ENCODE results near the gene AP2B1. TPM values are rescaled to one million over a fixed set of nuclear protein-coding genes. Genes with fewer than 3 reads are reported as not detected.
"Not testable (repeated sequence)": the region's sequence is repeated elsewhere in the genome, so short reads cannot be mapped to it uniquely, and the experiment has no call there.

AP2B1 gene
- polyA plus RNA-seq (ENCODE audit: insufficient read length in 4 of 4) = 100 to 1,000 TPM; 117 to 136 (median 121) TPM

DNA sequence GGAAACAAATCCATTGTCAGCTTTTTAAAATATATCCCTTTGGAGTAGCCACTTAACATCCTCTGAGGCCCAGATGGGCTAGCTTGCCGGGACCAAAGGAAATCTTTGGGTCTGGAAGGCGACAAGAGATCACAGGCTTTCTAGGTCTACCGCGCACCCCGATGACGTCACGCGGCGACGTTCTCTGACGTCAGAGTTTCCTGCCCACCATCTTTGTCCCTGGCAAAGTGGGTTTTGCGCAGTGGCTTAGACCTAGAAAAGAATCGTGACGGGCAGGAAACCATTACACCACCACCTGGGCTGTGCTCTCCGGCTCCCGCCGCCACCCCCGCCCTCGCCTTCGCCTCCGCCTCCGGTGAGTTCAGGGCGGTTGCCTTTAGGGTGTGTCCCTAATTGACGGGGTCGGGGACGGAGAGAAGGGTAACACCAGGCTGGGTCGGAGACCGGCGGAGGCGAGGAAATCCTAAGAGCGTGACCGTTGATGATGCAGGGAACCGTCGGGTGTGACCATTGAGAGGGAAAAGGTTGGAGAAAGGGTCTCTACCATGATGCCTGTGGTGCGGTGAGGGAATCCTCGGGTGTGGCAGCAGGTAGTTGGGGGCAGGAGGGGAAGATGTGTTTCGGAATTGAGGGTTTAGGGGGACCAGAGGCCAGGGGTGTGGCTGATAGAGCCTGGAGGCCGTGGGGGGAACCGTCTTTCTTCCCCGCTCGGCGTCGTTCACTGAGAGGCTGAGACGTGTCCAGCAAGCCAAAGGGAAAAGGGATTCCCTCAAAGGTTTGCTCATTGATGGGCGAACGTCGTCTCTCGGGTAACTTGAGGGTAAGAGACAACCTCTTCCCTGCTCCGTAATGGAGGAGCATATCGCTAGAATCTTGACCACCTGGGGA lies at the start of gene AP2B1:
TSS of gene AP2B1 (plus strand) at position 249 of the 888 bp plus-strand sequence. CDS start 6,709 bp downstream, outside the sequence.
- peak; percentile 95 to 98 (median 97) for DNase-seq (ENCODE audit: low read depth in 4 of 4, low spot score in 2 of 4)

DNA sequence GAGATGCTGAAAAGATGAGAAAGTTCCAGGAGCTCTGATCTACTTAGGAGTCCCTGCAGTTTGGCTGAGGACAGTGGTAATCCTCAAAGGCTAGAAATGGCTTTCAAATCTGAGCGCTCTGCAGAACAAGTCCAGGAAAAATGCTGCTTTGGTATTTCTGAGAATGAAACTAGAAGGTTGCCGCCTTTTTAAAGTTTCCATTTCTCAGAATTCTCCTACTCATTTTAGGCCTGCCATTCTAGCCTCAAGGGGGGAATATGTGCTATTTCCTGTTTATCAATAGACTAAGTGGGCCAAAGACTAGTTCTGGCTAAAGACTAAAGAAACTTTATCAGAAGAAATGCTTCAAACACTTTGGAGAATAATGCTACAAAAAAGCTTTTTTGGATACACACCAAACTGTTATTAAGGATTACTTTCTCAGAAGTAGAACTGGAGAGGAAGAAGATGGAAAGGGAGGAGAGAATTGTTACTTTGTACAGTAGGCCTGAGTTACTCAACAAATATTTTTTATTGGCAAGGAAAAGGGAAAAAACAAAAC lies 49.5 kb upstream of the AP2B1 start, which contains the start of gene SLFN12L:
TSS of gene SLFN12L (minus strand) at position 78 of the 541 bp plus-strand sequence. CDS start 15,314 bp downstream, outside the sequence.
- no peak for DNase-seq (ENCODE audit: low read depth in 4 of 4, low spot score in 2 of 4)

DNA sequence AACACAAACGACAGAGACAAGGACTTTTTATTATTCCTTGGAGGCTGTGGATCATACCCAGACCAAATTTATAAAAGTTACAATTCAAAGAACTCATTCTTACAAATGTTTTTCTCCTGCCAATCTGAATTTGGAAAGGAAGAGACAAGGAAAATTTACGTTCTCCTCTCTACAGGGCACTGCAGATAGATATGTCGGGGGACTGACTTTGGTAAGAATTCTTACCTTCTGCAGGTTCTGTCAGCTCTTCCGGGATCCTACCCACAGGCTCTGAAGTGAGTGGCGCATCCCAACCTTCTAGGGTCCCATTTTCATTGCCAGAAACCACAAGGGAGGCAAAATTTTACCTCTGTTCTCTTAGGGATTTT lies 47.5 kb upstream of the AP2B1 start:
- no peak for DNase-seq (ENCODE audit: low read depth in 4 of 4, low spot score in 2 of 4)

- no peak for DNase-seq (ENCODE audit: low read depth in 4 of 4, low spot score in 2 of 4)
Observed at GRCh38 chr17:35540589-35541404, 46.3 kb upstream of the AP2B1 start.

GRCh38 chr17:35541434-35541833 lies 45.7 kb upstream of the AP2B1 start:
- DNase-seq (ENCODE audit: low read depth in 4 of 4, low spot score in 2 of 4) = no peak

- DNase-seq (ENCODE audit: low read depth in 4 of 4, low spot score in 2 of 4) = no peak
Observed at GRCh38 chr17:35542990-35543389, 44.1 kb upstream of the AP2B1 start.

GRCh38 chr17:35543856-35544255 lies 43.3 kb upstream of the AP2B1 start:
- DNase-seq (ENCODE audit: low read depth in 4 of 4, low spot score in 2 of 4) = no peak

DNA sequence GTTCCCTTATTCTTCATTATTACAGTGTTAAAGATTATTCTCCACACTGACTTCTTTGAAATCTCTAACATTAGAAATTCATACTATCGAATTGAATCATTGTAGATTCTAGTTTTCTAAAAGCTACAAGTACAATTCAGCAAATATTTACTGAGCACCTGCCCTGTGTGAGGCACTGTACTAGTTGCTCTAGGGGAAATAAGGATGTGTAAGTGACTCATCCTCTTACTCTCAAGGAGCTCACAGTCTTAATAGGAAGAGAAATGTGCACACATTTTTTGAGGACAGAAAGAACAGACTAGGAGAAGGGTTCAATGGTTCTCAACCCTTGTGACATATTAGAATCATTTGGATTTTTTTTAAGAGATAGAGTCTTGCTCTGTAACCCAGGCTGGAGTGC lies 42.0 kb upstream of the AP2B1 start:
- no peak for DNase-seq (ENCODE audit: low read depth in 4 of 4, low spot score in 2 of 4)

DNA sequence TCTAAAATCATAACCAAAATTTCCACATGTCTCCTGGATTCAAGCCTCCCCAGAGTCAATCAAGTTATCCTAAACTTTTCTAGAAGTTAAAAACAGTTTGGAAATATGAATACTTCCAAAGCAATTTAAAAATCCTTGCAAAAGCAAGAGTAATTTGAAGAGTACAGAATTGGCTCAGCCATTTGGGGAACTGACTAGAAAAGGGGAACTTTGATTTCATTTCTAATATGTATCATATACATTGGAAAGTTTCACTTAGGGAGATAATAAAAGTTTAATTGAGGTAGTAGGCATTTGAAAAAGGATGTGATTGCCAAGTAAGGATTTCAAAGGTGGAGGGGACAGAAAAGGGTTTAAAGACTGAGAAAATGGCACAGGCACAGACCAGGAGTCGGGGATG lies 40.6 kb upstream of the AP2B1 start:
- DNase-seq (ENCODE audit: low read depth in 4 of 4, low spot score in 2 of 4) = no peak

DNA sequence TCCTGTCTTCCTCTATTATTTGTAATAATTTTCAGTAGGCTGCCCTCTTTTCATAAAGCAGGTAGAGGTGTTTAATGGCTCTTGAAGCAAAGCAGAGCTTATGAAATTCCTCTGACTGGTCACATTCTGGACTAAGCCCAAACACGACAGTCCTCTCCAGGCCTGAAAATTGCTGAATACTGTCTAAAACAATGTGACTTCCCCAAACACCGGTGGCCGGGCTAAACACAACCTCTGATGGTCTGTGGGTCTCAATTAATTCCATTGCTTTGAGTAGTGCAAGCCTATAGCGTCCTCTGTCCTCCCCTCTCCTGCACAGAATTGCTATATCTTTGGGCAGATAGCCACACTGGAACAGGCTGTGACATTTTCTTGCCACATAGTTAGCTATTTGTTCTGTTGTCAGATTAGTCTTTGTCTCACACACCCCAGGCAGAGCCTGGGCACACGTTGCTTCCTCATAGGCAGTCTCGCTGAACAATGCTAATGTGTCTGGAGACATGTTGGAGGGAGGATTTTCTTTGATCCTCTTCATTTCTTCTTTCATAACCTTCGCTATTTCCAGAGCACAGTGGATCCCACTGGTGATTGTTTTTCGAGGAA lies 38.8 kb upstream of the AP2B1 start:
- no peak for DNase-seq (ENCODE audit: low read depth in 4 of 4, low spot score in 2 of 4)

DNA sequence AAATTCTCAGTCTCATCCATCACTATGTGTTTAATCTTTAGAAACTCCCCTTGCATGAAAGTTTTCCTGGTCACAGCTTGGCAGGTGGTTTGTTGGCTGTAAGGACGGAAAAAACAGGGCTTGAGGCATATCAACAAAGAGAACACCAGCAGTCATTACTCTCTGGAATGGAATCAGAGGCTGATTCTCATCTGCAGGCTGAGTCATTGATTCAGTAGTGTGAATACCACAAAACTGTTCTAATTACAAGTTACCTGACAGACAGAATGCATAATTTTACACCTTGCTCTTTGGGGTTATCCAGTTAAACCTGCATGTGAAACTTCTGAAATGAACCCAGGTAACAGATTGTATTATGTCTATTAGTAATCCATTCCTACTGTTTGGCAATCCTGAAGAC lies 38.1 kb upstream of the AP2B1 start:
- DNase-seq (ENCODE audit: low read depth in 4 of 4, low spot score in 2 of 4) = no peak

DNA sequence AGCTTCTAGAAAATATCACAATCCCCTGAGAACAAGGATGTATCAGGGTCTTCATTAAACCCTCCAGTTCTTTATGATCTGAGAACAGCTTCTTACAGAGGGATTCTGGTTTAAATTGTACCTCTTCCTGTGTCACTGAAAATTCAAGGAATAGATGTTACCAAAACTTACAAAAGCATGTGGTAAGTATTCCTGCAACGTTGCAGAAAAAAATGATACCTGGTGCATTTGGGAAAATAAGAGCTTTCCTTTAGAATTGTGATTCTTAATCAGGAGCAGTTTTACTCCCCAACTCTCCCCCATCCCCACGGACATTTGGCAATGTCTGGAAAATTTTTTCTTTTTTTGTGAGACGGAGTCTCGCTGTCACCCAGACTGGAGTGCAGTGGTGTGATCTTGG lies 33.8 kb upstream of the AP2B1 start:
- DNase-seq (ENCODE audit: low read depth in 4 of 4, low spot score in 2 of 4) = no peak

GRCh38 chr17:35554668-35555067 lies 32.5 kb upstream of the AP2B1 start:
- DNase-seq (ENCODE audit: low read depth in 4 of 4, low spot score in 2 of 4) = no peak

GRCh38 chr17:35555691-35556090 lies 31.4 kb upstream of the AP2B1 start:
- DNase-seq (ENCODE audit: low read depth in 4 of 4, low spot score in 2 of 4) = no peak

GRCh38 chr17:35557353-35557752 lies 29.8 kb upstream of the AP2B1 start:
- DNase-seq (ENCODE audit: low read depth in 4 of 4, low spot score in 2 of 4) = no peak

GRCh38 chr17:35559495-35560210 lies 27.5 kb upstream of the AP2B1 start:
- DNase-seq (ENCODE audit: low read depth in 4 of 4, low spot score in 2 of 4) = no peak

GRCh38 chr17:35560703-35561102 lies 26.4 kb upstream of the AP2B1 start, which contains the start of gene SLFN14:
Gene SLFN14 (minus strand): TSS chr17:35560819. CDS start chr17:35558062, 2,757 bp downstream.
- DNase-seq (ENCODE audit: low read depth in 4 of 4, low spot score in 2 of 4) = no peak

DNA sequence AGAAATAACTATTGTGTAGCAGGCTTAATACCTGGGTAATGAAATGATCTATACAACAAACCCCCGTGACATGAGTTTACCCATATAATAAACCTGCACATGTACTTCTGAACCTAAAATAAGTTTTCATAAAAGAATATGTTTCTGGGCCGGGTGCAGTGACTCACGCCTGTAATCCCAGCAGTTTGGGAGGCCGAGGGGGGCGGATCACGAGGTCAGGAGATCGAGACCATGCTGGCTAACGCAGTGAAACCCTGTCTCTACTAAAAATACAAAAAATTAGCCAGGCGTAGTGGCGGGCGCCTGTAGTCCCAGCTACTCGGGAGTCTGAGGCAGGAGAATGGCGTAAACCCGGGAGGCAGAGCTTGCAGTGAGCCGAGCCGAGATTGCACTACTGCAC lies 23.9 kb upstream of the AP2B1 start:
- DNase-seq (ENCODE audit: low read depth in 4 of 4, low spot score in 2 of 4) = not testable (repeated sequence)

GRCh38 chr17:35566968-35567367 lies 20.2 kb upstream of the AP2B1 start:
- DNase-seq (ENCODE audit: low read depth in 4 of 4, low spot score in 2 of 4) = no peak

DNA sequence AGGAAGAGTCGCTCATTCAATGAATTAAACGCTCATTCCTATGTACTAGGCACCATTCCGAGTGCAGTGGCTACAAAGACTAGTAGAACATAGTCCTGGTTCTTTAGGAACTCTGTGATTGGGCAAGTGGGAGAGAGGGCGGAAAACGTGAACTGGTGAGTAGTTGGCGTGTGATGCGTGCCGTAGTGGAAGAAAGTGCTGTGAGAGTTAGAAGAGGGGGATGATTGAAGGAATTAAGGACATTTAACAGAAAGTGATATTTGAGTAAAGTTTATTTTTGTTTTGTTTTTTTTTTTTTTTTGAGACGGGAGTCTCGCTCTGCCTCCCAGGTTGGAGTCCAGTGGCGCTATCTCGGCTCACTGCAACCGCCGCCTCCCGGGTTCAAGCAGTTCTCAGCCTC lies 18.6 kb upstream of the AP2B1 start:
- DNase-seq (ENCODE audit: low read depth in 4 of 4, low spot score in 2 of 4) = no peak
